ENCODE results near the gene PIGC. TPM values are rescaled to one million over a fixed set of nuclear protein-coding genes. Genes with fewer than 3 reads are reported as not detected.
"Not testable (repeated sequence)": the region's sequence is repeated elsewhere in the genome, so short reads cannot be mapped to it uniquely, and the experiment has no call there.

The PIGC gene
- polyA plus RNA-seq, 3 donors, result 42.4 to 49.5 (median 46.3) TPM

- DNase-seq (ENCODE audit: extremely low read depth in 1 of 11, low read depth in 9 of 11, low spot score in 4 of 11), result peak in 2 of 11 donors; percentile 38
Observed at GRCh38 chr1:172449585-172450523, 6.0 kb upstream of the PIGC start.

GRCh38 chr1:172448995-172449584 is 5.2 kb upstream of the PIGC start:
- no peak for DNase-seq (ENCODE audit: extremely low read depth in 1 of 11, low read depth in 9 of 11, low spot score in 4 of 11)

- no peak for DNase-seq (ENCODE audit: extremely low read depth in 1 of 11, low read depth in 9 of 11, low spot score in 4 of 11)
Observed at GRCh38 chr1:172447641-172448040, 3.8 kb upstream of the PIGC start.

GRCh38 chr1:172446547-172446946 is 2.7 kb upstream of the PIGC start:
- DNase-seq (ENCODE audit: extremely low read depth in 1 of 11, low read depth in 9 of 11, low spot score in 4 of 11), result no peak

GRCh38 chr1:172442843-172443565 is 865 bp downstream of the PIGC start:
- no peak for DNase-seq (ENCODE audit: extremely low read depth in 1 of 11, low read depth in 9 of 11, low spot score in 4 of 11)

GRCh38 chr1:172442404-172442803 is 1.5 kb downstream of the PIGC start:
- DNase-seq (ENCODE audit: extremely low read depth in 1 of 11, low read depth in 9 of 11, low spot score in 4 of 11), result no peak

GRCh38 chr1:172437183-172437582 is 6.7 kb downstream of the PIGC start:
- not testable (repeated sequence) for DNase-seq (ENCODE audit: extremely low read depth in 1 of 11, low read depth in 9 of 11, low spot score in 4 of 11)

- DNase-seq (ENCODE audit: extremely low read depth in 1 of 11, low read depth in 9 of 11, low spot score in 4 of 11), result no peak
Observed at GRCh38 chr1:172431721-172432192, 12.1 kb downstream of the PIGC start.

- DNase-seq (ENCODE audit: extremely low read depth in 1 of 11, low read depth in 9 of 11, low spot score in 4 of 11), result no peak
Observed at GRCh38 chr1:172431204-172431603, 12.7 kb downstream of the PIGC start.

GRCh38 chr1:172430128-172430454 is 13.8 kb downstream of the PIGC start:
- DNase-seq (ENCODE audit: extremely low read depth in 1 of 11, low read depth in 9 of 11, low spot score in 4 of 11), result no peak

GRCh38 chr1:172429331-172430127 is 14.3 kb downstream of the PIGC start:
- DNase-seq (ENCODE audit: extremely low read depth in 1 of 11, low read depth in 9 of 11, low spot score in 4 of 11), result peak in 6 of 11 donors; percentile 40 to 75 (median 54)

GRCh38 chr1:172427191-172427590 is 16.7 kb downstream of the PIGC start:
- DNase-seq (ENCODE audit: extremely low read depth in 1 of 11, low read depth in 9 of 11, low spot score in 4 of 11), result no peak

- no peak for DNase-seq (ENCODE audit: extremely low read depth in 1 of 11, low read depth in 9 of 11, low spot score in 4 of 11)
Observed at GRCh38 chr1:172425339-172425738, 18.5 kb downstream of the PIGC start.

GRCh38 chr1:172423336-172423735 is 20.5 kb downstream of the PIGC start:
- DNase-seq (ENCODE audit: extremely low read depth in 1 of 11, low read depth in 9 of 11, low spot score in 4 of 11), result no peak

- DNase-seq (ENCODE audit: extremely low read depth in 1 of 11, low read depth in 9 of 11, low spot score in 4 of 11), result no peak
Observed at GRCh38 chr1:172421974-172422604, 21.8 kb downstream of the PIGC start.

GRCh38 chr1:172420385-172420784 is 23.5 kb downstream of the PIGC start, which contains the start of gene C1orf105:
Gene C1orf105, plus strand, starts transcription at chr1:172420685. Its CDS starts 201 bp downstream, at chr1:172420886.
- no peak for DNase-seq (ENCODE audit: extremely low read depth in 1 of 11, low read depth in 9 of 11, low spot score in 4 of 11)

- no peak for DNase-seq (ENCODE audit: extremely low read depth in 1 of 11, low read depth in 9 of 11, low spot score in 4 of 11)
Observed at GRCh38 chr1:172417557-172417956, 26.3 kb downstream of the PIGC start.

- no peak for DNase-seq (ENCODE audit: extremely low read depth in 1 of 11, low read depth in 9 of 11, low spot score in 4 of 11)
Observed at GRCh38 chr1:172416496-172417035, 27.3 kb downstream of the PIGC start.
